HG03469 (cell line): ENCODE measurements around the gene DCP1A.
"Not testable (repeated sequence)": the region's sequence is repeated elsewhere in the genome, so short reads cannot be mapped to it uniquely, and the experiment has no call there.

ENCODE experiments used
- ATAC-seq: cut with Tn5 transposase; IDR thresholded peaks from one replicate; pipeline ENCODE4 v1.9.1; 2021; ENCODE audit warnings: mild to moderate bottlenecking, moderate library complexity, moderate number of reproducible peaks; ENCODE audit not compliant: unreplicated experiment

The DCP1A gene

GRCh38 chr3:53329897-53330296, 17.4 kb downstream of the DCP1A start:
- ATAC-seq: no peak

DNA sequence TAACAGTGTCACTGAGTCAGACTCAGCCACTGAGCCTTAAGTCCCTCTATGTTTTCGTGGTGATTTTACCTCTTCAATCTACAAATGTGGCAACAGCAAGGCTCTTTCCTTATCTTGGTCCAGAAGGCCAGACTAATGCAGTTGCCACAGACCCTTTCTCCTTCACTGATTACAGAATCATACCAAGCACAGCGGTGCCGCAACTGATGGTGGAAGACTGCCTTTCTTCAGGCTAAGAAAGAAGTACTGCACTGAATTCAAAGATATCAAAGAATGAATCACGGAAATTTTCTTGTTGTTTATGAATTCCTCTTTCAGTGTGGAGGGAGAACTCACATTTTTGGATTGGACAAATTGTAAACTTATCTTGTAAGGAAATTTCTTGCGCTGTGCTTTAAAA, 18.6 kb downstream of the DCP1A start:
- no peak for ATAC-seq

DNA sequence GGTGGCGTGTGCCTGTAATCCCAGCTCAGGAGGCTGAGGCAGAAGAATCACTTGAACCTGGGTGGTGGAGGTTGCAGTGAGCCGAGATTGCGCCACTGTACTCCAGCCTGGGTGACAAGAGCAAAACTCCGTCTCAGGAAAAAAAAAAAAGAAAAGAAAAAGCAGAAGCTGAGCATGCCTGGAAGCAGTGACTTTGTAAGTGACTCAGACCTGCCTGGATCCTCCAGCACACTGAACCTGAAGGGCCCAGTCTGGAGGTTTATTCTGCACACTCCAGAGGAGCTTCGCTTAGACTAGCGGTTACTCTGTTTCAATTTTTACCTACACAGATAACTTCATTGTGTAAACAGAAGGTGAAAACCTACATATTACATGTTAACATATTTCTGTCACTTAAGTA, 19.4 kb downstream of the DCP1A start:
- ATAC-seq: not testable (repeated sequence)

DNA sequence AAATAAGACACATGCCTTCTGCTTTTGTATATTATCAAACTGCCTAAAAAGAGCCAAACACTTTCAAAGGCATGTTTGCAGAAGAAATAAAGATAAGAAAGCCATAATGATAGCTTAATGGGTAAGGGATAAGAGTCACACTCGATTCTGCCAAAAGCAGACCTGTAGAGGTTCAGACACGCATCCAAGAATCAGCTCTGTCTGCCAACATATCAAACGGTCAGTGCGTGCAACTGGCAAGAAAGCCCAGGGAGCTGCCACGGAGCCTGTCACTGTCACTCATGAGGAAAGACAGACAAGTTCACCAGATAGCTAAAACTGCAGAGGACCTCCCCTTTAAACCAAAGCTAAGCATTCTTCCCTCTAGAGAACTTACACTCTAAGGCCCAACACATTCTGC, 23.2 kb downstream of the DCP1A start:
- no peak for ATAC-seq

DNA sequence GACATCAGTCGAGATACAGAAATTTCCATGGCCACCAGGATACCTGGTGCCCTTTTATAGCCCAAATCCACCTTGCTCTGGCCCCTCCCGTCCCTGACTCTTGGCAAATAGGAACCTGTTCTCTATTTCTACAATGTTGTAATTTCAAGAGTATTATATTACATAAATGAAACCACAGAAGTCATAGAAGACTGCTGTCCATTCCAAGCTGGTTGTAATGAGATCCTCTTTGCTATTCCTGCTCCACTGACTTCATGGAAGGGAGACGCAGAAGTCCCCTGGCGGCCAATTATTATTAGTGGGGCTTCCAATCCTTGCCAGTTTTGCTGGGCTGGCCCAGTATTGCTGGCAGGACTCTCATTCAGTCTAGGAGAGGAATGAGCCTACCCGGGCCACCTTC, 26.6 kb downstream of the DCP1A start:
- ATAC-seq: no peak

DNA sequence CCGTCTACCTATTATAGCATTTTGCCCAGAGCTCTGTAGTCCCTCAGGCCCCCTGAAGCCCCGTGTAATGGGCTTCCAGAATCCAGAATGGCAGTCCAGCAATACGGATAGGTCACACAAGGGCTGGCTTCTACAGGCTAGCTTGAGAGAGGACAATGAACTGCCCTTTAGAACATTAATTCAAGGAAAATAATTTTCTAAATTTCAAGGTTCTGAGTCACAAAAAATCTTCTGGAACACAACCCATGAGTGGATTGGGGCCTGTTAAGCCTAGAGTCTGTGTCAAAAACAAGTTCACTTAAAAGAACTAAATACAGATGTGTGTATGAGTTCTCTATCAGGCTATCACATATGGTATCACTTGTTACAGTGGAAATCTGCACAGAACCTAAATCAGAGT, 28.8 kb downstream of the DCP1A start:
- ATAC-seq: no peak

DNA sequence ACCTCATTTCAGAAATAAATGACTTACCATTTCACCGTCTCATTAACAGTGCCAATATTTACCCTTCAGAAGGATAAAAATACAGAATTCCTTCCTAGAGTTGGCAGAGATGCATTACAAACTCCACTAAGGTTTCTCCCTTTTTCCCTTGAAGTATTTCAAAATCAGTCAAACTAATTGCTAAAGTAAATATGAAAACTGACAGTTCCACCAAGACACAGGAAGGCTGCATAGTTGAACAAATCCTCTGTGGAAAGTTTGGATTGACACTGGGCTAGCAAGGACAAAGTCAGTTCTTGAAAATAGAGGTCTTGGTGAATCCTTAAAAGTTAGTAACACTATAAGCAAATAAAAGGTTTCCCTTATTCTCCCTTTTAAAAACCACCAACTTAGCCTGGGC, 34.5 kb downstream of the DCP1A start:
- ATAC-seq: no peak

GRCh38 chr3:53311882-53312281, 35.5 kb downstream of the DCP1A start:
- no peak for ATAC-seq

- no peak for ATAC-seq
Measured at GRCh38 chr3:53303957-53304356, 43.4 kb downstream of the DCP1A start.

DNA sequence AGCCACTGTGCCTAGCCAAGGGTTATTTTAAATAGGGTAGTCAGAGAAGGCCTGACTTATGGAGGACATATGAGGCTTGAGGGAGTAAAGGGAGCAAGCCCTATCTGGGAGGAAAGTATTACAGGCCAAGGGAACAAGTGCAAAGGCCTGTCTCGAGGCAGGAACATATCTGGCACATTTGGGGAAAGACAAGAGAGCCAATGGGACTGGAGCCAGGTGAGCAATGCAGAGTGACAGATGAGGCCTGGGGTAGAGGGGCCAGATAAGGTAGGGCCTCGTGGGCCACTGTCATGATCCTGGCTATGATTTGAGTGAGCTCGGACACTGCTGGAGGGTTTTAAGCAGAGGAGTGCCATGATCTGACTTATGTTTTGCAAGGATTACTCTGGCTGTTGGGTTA, 43.8 kb downstream of the DCP1A start:
- ATAC-seq: no peak

DNA sequence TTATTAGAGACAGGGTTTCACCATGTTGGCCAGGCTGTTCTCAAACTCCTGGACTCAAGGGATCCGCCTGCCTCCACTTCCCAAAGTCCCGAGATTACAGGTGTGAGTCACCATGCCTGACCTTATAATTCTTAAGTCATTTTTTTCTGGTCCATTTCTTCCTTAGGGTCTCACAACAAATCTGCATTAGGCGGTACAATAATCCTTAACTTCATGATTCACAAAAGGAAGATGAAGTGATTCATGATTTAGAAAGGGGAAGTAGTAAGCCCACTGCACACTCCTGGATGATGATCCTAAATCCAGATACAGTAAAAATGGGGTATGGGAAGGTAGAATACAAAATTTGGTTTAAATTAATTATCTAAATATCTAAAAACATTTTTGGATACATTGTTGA, 46.5 kb downstream of the DCP1A start:
- no peak for ATAC-seq

DNA sequence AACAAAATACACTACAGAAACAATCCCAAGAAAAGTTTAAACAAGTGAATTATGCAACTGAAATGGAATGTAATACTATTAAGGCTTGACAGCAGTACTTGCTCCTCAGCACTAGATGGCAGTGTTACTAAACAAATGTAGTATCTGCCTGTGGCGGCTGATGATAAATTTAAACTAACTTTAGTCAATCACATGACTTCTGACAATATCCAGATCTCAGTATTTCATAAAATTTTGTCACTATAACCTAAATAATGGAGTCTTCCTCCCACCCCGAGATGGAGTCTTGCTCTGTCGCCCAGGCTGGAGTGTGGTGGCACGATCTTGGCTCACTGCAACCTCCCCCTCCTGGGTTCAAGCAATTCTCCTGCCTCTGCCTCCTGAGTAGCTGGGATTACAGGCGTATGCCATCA, 47.7 kb downstream of the DCP1A start:
- ATAC-seq: not testable (repeated sequence)

- no peak for ATAC-seq
Measured at GRCh38 chr3:53295410-53295809, 51.9 kb downstream of the DCP1A start.

DNA sequence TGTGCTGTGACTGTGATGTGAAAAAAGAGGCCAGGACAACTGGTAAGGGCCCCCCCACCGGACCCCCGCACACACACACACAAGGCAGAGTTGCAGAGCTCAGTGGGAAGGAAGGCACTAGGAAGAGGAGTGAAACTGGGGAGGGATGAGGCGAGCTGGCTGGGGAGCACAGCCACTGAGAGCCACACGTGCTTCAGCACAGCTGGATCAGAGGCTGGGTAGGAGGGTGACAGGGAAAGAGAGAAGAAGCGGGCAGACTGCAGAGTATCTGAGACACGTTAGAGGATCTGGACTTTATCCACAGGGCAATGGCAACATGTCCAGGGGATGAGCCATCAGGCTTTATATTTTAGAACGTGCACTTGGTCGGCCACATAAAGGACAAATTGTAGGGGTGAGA, 53.5 kb downstream of the DCP1A start:
- ATAC-seq: no peak

- ATAC-seq: no peak
Measured at GRCh38 chr3:53288214-53288613, 59.1 kb downstream of the DCP1A start.

DNA sequence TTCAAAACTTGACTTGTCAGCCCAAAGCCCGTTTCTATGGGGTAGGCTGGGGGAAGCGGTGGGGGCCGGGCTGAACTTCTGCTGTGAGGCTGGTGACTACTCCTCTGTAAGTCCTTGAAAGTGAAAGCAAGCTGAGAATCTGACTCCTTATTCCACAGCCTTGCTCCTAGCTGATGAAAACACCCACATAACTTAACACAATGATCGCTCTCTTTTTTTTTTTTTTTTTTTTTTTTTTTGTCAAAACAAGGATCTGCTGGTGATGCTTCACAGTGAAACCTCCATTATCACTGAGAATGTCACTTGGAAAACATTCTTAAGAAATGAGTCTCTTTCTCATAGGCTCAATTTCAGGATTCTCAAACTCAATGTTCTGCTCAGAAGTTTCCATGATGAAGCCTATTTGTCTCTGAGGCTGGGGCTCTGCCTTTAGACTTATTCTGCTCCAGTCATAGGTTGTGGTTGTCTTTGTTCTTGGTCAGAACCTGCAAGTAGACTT, 60.2 kb downstream of the DCP1A start:
- no peak for ATAC-seq

GRCh38 chr3:53286727-53287126, 60.6 kb downstream of the DCP1A start:
- no peak for ATAC-seq

DNA sequence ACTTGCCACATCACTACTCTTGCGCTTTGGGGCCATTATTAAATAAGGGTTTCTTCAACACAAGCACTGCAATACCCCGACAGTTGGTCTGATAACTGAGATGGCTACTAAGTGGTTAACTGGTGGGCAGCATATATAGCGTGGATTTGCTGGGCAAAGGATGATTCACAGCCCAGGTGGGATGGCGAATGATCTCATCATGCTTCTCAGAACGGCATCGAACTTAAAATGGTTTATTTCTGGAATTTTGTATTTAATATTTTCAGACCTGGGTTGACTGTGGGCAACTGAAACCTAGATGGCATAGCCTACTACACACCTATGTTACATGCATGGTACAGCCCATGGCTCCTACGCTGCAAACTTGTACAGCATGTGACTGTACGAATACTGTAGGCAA, 64.8 kb downstream of the DCP1A start:
- no peak for ATAC-seq

- ATAC-seq: no peak
Measured at GRCh38 chr3:53278667-53279066, 68.7 kb downstream of the DCP1A start.

DNA sequence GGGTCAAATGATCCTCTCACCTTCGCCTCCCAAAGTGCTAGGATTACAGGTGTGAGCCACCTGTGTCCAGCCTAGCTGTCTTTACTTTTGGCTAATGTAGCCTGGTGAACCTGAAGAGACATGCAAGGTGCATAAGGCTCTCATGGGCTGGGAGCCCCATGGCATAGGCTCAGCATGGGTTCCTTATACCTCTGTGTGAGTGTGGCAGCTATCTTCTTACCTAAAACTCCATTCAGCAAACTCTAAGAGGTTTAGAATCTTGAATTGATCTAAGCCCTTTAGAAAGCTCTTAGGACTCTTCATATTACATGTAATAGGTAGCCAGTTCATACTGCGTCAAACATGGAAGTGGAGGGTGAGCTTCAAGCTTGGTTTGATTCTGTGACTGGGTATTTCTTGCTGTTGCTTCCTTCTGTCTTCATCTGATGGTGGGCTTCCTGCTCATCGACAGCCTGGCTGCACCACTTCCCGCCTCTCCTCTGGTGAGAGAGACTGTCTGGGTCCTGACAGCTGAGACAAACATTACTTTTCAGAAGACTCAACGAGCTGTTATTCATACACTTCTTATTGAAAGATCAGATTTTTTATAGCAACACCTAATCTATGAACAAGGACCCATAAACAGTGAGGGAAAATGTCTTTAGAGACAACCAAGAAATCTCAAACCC, 72.3 kb downstream of the DCP1A start:
- ATAC-seq: no peak

DNA sequence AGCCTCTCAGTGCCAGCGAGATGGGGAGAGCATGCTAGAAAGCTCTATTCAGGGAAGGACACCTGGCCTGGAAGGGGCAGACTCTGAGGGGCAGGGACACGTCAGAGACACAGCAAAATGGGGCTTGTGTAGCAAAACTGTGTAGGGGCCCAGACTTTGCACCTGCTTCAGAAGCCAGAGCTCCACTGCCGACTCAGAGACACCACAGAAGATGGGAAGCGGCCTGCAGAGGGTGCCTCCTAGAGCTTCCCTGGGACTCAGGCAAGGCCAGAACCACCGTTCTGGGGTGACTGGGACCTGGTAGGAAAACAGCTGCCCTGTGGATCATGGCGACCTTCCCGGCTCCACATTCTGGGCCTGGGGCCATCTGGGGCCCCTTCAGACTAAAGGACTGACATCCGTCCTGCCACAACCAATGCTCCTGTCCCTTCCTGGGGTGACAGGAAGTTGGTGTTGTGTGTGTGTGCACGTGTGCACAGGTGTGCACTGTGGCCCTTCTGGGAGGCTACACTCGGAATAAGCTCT, 74.1 kb downstream of the DCP1A start:
- no peak for ATAC-seq

DNA sequence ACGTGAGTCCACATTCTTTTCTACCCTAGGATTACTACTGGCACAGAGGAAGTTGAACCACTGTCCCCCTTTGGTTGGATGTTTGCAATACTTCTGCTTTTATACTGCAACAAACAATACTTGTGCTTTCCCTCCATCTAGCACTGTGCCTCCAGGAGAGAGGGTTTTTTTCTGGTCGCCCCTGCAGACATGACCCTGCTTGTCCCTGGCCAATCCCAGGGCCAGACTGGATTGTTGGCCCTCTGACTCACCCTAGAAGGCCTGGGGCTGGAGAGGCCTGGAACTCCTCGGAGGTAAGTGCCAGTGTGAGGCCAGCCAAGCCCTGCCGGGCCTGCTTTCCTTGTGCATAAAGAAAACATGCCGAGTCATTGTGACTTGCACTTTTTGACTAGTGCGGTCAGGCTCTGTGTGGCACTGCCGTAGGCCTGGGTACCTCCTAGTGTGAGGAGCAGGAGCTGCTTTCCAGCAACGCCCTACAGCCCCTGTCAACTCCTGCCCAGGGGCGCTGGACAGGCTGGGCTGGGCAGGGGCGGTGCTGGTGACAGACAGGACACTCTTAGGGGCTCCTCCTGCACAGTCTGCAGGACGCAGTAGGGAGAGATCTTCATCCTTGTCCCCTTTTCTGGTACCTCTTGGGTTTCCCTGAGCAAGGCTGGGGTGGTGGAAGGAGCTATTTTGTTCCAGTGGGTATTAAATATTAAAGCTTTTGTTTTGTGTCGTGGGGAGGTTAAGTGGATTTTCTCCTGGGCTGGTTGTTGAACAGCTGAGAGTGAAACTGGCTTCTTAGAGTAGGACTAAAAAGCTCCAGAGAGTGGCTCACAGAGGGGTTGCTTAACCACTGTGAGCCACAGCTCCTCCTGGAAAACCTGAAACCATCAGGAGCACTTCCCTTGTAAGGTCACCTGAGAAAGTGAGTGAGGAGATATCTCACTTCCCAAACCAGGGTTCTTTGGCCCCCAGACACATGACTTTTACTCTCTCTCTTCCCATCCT, 77.2 kb downstream of the DCP1A start:
- ATAC-seq: no peak
